Measurements from ENCODE around the gene CALCOCO1.

Gene CALCOCO1

DNA sequence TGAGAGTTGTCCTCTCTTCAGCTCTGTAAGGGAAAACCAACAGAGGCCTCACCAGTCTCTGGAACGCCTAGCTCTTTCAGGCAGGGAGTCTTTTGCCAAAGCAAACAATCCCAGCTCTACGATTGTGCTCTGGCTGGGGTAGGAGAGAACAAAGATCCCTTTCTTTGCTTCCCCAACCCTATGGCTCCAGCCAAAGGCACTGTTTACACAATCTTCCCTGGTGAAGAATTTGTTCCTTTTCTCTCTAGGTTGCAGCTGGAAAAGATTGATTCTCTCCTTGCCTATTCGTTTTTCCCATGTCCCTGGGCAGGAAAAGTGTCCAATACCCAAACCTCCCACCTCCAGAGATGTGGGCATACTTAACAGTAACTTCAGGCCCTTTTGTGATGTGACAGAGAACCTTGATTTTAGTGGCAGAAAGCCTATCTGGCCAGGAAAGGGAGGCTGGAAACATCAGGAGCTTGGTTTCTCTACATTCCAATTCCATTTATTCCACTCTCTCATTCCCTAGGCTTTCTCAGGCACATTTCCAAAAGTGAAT, 68.2 kb downstream of the CALCOCO1 start:
- no peak for DNase-seq
